ENCODE data around the gene C19orf85.
"Not testable (repeated sequence)": the region's sequence is repeated elsewhere in the genome, so short reads cannot be mapped to it uniquely, and the experiment has no call there.

Gene C19orf85

DNA sequence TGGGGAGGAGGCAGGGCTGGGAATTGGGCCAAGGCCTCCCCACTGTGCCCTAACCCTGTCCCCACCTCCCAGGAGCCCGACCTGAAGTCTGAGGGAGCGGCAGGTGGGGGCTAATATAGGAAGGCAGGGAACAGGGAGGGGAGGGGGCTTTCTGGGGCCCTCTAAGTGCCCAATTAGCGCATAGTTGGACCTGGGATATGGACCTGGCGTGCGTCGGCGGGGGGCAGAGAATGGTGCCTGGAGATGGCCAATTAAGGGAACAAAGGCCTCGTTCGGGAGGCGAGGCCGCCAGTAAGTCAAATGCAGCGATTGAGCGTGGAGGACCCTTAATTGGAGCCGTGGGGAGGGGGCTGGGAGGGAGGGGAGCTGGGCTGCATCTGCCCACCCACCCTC lies at the start of gene C19orf85:
TSS of gene C19orf85 (minus strand) at position 90 of the 393 bp plus-strand sequence. CDS start 197 bp downstream, outside the sequence.
- no peak for DNase-seq

DNA sequence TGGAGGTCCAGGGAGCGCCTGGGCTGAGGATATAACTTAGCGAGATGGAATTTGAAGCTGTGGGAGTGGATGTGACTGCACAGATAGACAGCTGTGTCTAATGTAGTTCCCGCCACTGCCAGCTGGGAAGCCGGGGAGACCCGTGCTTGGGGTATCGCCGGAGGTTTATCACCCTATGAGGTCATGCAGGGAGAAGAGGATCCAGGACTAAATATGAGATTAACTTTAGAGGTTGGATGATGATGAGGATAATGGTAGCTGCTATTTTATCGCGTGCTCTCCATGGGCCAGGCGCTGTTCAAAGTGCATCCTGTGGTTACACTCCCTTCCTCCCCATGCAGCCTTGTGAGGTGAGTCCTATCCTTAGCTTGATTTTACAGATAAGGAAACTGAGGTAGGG lies 43.6 kb upstream of the C19orf85 start:
- no peak for DNase-seq

DNA sequence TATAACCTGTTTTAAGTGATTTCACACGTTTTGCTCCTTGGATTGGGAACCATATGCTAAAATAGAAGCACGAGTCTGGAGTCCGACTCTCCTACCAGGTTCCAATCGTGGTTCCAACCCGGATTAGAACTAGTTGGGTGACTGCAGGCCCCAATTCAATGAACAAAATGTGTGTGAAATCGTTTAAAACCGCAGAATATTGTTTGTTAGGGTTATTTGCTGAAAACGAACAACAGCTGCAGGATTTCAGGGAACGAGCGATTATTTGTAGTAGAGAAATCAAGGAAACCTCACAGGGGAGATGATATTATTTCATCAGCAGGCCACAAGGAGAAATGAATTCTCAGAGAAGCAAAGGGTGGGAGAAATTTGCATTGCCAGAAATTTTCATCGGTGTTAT lies 40.4 kb upstream of the C19orf85 start:
- no peak for DNase-seq

DNA sequence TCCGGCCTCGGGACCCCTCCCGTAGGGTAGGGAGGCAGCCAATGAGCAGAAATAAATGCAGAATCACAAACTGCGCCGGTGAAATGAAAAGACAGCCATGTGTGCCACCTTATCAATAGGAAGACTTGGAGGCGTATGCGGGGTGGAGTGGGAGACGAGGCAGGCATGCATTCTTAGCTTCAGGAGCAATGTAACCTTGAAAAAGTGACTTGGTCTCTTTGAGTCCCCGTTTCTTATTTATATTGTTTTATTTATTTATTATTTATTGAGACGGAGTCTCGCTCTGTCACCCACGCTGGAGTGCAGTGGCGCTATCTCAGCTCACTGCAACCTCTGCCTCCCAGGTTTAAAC lies 39.7 kb upstream of the C19orf85 start:
- DNase-seq, result no peak

DNA sequence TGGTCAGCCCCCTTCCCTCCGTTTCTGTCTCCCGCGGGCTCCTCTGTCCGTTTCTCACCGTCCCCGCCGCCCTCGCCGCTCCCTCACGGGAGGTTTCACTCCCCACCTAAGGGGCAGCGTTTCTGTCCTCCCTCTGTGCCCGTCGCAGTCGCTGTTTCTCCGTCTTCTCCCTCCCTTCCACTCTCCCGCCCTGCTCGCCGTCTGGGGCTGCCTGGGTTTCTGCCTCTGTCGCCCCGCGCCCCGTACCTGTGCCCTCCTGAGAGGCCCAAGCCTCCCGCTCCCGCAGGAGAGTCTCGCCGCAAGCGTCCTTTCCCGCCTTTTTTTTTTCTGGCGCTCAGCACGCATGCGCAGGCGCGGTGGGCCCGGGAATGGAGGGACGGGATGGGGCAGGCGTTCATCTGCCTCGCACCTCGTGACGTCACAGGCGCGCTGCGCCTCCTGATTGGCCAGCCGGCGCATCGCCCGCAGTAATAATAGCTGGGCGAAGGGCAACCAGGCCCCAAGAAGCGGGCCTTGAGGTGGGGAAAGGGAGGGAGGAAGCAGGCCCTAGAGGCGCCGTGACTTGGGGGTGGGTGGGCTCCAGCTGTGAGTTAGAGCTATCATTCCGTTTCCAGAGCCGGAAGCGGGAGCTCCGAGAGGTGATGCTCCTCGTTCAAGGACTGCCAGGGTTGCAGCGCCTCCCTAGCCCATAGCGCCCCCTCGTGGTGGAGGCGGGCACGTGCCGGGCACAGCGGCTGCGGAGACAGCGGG lies 39.1 kb upstream of the C19orf85 start:
- peak; percentile 73 for DNase-seq

DNA sequence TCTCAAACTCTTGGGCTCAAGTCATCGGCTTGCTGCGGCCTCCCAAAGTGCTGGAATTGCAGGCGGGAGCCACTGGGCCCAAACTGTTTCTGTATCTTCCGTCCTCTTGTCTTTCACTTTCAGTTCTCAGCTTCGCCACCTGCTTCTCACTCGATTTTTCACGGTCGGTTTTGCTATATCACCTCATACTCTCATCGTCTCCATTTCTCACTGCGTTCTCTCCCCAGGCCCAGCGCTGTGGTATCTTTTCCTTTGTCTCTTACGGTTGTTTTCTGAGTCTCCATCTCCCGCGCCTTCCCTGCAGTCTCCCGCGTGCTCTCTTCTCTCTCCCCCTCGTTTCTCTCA lies 38.6 kb upstream of the C19orf85 start:
- DNase-seq, result no peak

DNA sequence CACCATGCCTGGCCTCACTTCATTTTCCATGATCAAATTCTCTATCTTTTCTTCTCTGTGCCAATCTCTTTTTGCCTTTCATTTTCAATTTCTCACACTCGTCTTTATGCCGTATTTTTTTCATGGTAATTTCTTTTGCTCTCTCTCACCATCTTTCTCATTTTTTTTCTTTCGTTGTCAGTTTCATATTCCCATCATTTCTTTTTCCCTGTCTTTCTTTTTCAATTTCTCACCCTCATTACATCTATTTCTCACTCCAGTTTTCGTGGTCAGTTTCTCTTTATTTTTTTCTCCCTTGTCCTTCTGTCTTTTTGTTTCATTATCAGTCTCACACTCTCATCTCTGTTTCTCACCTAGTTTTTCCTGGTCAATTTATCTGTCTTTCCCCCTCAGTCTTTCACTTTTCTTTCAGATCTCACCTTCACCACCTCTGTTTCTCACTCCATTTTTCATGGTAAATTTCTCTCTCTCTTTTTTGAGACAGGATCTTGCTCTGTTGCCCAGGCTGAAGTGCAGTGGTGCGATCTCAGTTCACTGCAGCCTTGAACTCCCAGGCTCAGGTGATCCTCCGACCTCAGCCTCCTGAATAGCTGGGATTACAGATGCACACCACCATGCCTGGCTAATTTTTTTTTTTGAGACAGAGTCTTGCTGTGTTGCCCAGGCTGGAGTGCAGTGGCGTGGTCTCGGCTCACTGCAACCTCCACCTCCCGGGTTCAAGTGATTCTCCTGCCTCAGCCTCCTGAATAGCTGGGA lies 37.8 kb upstream of the C19orf85 start:
- DNase-seq, result no peak

DNA sequence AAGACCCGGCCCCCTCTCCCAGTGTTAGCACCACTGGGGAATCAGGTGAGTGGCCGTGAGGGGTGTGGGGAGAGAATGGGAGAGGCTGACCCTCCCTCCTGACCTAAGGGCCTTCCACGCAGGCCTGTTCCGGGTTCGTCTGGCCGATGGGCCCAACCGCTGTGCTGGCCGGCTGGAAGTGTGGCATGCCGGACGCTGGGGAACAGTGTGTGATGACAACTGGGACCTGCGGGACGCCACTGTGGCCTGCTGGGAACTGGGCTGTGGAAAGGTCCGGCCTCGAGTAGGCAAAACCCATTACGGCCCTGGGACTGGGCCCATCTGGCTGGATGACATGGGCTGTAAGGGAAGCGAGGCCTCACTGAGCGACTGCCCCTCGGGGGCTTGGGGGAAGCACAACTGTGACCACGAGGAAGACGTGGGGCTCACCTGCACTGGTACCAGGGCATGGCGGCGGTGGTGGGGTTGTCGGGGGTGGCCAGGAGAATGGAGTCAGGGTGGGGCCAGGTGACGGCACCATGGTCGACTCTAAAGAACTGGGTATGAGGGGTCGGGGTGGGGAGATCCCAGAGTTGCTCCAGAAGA lies 35.9 kb upstream of the C19orf85 start:
- DNase-seq, result no peak

DNA sequence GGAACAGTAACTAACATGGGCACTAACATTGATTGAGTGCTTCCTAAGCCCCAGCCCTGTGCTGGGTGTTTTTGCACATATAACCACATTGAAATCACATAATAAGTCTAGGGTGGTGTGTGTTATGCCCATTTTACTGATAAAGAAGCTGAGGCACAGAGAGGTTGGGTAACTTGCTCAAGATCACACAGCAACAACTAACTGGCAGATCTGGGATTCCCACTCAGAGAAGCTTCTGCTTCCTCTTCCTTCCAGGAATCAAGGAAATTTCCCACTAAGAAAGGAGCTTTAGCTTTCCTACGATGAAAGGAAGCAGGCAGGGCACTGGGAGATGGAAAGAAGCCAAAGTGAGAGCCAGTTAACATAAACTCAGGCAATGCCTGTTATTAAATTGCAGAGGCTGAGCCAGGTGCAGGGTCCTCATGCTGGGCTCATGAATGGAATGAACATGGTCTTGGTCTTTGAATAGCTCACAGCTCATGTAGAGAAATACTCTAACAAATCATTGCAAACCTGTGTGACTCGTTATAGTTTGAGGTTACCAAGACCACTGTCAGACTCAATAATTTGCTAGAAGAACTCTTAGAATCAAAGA lies 33.8 kb upstream of the C19orf85 start:
- no peak for DNase-seq

DNA sequence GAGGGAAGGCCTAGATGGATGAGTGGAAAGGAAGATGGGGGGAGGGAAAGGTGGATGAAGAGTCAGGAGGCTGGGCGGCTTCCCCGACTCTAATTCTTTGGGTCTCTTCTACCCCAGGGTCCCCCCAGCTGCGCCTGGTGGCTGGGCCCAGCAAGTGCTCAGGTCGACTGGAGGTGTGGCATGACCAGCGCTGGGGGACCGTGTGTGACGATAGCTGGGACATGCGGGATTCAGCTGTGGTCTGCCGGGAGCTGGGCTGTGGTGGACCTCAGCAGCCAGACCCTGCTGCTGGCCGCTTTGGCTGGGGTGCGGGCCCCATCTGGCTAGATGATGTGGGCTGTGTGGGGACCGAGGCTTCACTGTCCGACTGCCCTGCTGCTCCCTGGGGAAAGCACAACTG lies 33.2 kb upstream of the C19orf85 start:
- no peak for DNase-seq

DNA sequence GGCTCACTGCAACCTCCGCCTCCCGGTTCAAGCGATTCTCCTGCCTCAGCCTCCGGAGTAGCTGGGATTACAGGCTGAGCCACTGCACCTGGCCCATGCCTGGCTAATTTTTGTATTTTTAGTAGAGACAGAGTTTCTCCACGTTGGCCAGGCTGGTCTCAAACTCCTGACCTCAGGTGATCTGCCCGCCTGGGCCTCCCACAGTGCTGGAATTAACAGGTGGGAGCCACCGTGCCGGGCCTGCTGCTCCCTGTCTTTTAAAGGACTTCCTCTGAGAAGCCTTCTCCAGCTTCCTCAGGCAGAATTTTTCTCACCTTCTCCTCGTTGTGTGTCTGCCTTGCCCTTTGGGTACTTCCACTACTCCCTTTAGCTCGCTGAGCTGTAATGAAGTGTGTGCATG lies 32.3 kb upstream of the C19orf85 start:
- DNase-seq, result not testable (repeated sequence)

DNA sequence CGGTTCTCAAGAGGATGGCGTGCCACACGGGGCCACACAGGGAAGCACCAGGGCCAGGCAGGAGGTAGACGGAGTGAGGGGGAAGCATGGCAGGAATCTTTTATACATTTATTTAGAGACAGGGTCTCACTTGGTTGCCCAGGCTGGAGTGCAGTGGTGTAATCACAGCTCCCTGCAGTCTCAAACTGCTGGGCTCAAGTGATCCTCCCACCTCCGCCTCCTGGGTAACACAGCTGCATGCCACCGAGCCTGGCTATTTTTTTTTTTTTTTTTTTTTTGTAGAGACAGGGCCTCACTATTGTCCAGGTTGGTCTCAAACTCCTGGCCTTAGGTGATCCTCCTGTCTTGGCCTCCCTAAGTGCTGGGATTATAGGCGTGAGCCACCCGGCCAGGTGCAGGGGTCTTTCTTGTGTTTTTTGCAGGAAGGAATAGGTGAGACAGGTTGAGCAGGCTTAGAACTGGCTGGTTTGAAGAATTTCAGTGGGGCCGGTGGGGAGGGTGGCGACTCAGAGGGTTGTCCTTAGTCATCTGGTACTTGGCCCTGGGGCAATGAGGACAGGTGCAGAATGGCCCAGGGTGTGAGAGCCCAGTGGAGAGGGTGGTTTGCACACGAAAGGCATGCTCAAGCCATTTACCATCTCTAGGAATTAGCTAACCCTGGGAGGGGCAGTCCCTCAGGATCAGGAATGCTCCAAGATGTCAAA lies 31.2 kb upstream of the C19orf85 start:
- DNase-seq, result no peak

DNA sequence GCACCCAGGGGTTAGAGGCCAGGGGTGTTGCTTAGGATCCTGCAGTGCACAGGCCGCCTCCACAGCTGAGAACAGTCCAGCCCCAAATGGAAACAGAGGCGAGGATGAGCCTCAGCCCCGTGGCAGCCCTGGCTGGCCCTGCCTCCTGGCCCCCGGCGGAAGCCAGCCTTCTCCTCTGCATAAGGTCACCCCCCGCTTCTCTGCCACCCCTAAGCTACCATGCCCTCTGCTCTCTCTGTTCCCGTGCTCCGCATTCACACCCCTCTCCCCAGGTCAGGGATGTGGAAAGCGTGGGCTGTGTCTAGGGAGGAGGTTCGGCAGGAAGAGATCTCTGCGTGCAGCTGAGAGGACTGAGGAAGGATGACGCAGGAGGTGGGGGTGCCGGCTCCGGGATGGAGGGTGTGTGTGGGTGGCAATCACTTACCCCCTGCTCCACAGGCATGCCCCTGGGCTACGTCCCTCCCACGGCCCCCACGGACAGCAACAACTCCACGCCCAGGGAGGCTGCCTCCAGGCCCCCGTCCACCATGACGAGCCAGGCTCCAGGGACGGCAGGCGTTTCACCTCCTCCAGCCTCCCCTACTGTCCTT lies 29.7 kb upstream of the C19orf85 start:
- DNase-seq, result no peak

DNA sequence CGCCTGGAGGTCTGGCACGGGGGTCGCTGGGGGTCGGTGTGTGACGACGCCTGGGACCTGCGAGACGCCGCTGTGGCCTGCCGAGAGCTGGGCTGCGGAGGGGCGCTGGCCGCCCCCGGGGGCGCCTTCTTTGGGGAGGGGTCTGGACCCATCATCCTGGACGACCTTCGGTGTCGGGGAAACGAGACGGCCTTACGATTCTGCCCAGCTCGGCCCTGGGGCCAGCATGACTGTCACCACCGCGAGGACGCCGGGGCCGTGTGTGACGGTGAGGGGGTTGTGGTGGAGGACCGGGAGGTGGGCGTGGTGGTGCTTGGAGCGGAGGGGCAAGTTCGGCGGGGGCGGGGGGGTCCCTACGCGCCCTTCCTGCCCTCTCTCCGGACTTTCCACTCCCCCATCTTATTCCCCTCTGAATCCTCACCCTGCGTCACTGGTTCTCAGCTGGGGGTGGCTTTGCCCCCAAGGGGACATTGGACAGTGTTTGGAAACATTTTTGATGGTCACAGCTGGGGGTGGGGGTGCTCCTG lies 29.2 kb upstream of the C19orf85 start:
- DNase-seq, result no peak

DNA sequence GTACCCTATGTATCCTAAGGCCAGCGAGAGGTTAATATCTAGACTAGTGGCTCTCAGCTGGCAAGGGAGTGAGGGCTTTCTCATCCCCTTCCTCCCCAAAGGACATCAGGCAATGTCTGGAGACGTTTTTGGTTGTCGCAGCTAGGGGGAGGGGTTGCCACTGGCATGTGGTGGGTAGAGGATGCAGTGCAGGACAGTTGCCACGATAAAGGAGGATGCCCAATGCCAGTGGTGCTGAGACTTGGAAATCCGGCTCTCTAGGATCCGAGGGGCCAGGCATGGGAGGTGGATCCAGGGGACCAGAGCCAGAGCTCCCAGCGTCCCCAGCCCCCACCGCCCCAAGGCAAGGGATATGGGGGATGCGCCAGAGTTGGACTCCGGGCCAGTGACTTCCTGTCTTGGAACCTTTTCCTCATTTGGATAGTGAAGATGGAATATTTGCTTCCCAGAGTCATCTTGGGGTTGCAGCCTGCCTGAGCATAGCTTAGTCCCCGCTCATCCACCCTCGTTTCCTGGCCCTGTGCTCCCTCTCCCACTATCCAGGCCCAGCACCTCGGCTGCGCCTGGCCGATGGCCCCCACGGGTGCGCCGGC lies 28.6 kb upstream of the C19orf85 start:
- DNase-seq, result no peak

DNA sequence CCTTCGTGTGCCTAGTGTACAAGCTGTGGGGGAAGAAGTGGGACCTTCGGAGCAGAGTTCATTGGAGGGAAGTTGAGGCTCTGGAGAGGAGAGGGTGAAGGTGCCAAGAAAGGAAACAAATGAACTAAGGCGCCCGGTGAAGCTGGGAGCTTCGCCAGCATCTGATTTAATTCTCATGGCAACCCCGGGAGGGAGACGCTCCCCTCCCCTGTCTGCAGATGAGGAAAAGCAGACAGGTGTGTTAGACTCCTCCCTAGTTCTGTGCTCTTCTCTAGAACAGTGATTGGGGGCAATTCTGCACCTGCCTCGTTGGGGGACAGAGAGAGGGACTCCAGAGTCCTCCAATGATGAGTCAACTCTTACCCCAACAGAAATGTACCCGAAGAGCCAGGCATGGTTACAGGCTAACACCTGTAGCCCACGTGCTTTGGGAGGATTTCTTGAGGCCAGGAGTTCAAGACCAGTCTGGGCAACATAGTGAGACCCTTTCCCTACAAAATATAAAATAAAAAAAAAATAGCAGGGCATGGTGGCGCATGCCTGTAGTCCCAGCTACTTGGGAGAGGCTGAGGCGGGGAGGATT lies 27.9 kb upstream of the C19orf85 start:
- peak; percentile 72 for DNase-seq

DNA sequence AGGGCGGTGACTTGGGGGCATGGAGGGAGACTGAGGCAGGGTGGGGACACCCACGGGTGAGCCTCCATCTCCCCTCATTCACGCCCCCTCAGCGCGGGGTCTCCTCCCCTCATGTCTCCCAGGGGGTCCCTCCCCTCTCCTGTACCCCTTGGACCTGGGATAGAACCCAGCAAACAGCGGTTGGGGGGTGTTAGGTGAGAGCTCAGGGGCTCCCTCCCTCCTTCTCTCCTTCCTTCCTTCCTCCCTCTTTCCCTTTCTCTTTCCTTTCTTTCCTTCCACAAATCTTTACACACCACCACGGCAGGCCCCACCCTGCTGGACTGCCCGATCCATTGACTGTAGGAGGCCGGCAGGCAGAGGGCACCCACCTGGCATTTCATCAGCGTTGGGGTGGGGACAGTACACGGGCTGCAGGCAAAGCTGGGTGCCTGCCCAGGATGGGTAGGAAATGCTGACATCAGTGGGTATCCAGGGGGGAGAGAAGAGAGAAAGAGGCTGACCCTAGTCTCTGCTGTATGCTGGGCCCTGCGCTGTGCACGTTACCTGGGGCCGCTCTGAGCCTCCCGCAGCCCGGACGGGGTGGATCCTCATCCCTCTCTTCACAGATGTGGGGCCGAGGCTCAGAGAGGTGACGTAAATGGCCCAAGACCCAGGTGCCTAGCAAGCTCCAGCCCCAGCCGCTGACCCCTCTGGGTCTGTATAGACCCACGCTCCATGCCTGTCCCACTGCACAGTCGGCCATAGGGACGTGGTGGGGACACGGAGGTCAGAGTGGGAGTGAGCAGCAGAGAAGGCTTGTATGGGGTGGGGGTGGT lies 27.2 kb upstream of the C19orf85 start:
- DNase-seq, result no peak

DNA sequence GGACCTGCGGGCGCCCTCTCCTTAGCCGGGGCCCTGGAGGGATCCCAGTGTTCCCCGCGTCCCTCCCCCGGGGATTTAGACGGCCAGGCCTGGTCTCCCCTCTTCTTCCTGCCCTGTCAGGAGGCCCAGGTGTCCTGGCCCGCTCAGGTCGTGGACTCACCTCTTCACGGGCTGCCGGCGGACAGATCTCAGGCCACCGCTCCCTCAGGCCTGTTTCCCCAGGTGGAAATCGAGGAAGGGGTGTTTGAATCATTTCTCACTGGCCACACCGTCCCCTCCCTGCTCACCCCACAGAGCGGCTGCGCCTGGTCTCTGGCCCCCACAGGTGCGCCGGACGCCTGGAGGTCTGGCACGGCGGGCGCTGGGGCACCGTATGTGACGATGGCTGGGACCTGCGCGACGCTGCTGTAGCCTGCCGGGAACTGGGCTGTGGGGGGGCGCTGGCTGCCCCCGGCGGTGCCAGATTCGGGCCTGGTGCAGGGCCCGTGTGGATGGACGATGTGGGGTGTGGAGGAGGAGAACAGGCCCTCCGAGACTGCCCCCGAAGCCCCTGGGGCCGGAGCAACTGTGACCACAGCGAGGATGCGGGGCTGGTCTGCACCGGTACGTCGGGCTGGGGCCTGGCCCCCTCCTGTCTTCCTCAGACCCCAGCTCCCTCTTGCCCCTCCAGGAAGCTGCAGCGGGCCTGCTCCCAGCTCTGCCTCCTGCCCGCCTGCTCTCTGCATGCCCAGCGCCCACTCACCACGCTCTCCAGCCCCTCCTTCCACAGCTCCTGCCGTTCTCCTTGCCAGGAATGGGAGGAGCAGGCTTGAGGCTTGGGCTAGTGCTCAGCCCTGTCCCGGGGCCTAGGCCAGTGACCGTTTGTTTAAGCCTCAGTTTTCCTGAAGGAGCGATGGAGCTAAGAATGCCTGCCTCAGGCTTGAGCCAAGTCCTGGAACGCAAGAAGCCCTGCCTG lies 26.2 kb upstream of the C19orf85 start:
- no peak for DNase-seq

DNA sequence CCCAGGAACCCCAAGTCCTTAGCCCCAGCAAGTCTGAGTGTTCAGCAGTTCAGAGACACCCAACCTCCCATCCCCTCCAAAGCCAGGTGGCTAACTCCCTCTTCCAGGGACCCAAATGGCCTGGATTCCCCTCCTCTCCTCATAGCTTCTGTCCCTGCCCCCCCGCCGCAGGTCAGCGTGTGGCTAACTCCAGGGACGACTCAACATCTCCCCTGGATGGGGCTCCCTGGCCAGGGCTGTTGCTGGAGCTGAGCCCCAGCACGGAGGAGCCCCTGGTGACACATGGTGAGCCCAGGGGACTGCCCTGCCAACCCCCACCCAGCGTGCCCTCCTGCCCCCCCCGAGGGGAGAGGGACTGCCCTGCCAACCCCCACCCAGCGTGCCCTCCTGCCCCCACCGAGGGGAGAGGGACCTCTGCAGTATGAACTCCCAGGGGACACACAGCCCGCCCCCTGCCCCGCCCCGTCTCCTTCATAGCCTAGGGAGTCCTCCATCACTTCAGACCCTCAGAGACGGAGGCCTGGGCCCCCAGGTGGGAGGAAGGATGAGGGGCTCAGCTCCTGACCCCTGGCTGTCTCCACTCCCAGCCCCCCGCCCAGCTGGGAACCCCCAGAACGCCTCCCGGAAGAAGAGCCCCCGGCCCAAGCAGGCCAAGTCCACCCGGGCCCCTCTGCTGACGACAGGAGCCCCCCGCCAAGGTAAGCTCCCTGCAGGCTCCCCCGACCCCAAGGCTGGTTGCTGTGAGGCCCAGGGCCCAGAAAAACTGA lies 25.3 kb upstream of the C19orf85 start:
- DNase-seq, result no peak
